Endothelial cell of umbilical vein (primary cell): ENCODE data around the gene COL8A1. TPM values are rescaled to one million over a fixed set of nuclear protein-coding genes. Genes with fewer than 3 reads are reported as not detected.

Experiments used
- BruUV-seq: library from RNA; stranded (reverse); fragments of 400-500 nt; replicated peaks from 2 replicates; lab custom pipeline; 2021; lab: Mats Ljungman, UMichigan
- CTCF ChIA-PET: fragments of 300-600, 350-600 bp; sonication (Branson Sonifier 250); formaldehyde crosslinking; loops from one replicate; lab custom pipeline; 2021; ENCODE audit warnings: antibody characterized with exemption, inconsistent platforms; lab: Charles Lee
- POLR2A ChIA-PET: fragments of 300-600, 350-600 bp; sonication (Branson Sonifier 250); formaldehyde crosslinking; loops from one replicate; lab custom pipeline; 2021; ENCODE audit warnings: antibody characterized with exemption, inconsistent platforms; lab: Charles Lee
- DNase-seq: peaks from one replicate; pipeline ENCODE4 v3.0.0-alpha.2; 2011; ENCODE audit warnings: low read depth, low spot score
- FAIRE-seq: peaks from 2 replicates; lab custom pipeline; 2011; peaks lifted over from hg19 to GRCh38; lab: Jason Lieb, UNC
- H2AFZ ChIP-seq: 2 replicates; pipeline ENCODE4 v1.6.0; 2012; ENCODE audit warnings: low read depth, low read length, control low read depth, inconsistent platforms
- H3K27ac ChIP-seq: 2 replicates; pipeline ENCODE4 v1.5.1; 2011; ENCODE audit warnings: low read depth, mild to moderate bottlenecking, control low read depth, low read length, moderate library complexity; ENCODE audit not compliant: insufficient read depth
- H3K27me3 ChIP-seq, 2 experiments: 2 replicates each; pipeline versions ENCODE4 v1.6.0 to v1.6.1; 2011; ENCODE audit warnings: low read length in 2 of 2, mixed read lengths in 1 of 2; ENCODE audit not compliant: control insufficient read depth in 2 of 2, insufficient read depth in 2 of 2
- H3K36me3 ChIP-seq, 2 experiments: 2 replicates in 1 of 2; 3 replicates in 1 of 2; pipeline ENCODE4 v1.5.1; 2011; ENCODE audit warnings: low read length in 2 of 2, mild to moderate bottlenecking in 1 of 2, moderate library complexity in 1 of 2; ENCODE audit not compliant: control insufficient read depth in 2 of 2, insufficient read depth in 2 of 2; ENCODE audit errors: extremely low read depth in 1 of 2
- H3K4me1 ChIP-seq: 3 replicates; pipeline ENCODE4 v1.5.1; 2011; ENCODE audit warnings: mild to moderate bottlenecking, low read length; ENCODE audit not compliant: control insufficient read depth, insufficient read depth; ENCODE audit errors: extremely low read depth
- H3K4me2 ChIP-seq: 2 replicates; pipeline ENCODE4 v1.6.1; 2011; ENCODE audit warnings: low read length, control low read depth, mixed read lengths; ENCODE audit not compliant: insufficient read depth
- H3K4me3 ChIP-seq, 3 experiments: fragments of 200-600 bp in 1 of 3; sonication (generic), shearing (Covaris generic) in 1 of 3; replicated peaks in 1 of 3; 2 replicates each; pipeline ENCODE4 v1.5.1; 2011 to 2016; ENCODE audit warnings: control low read depth in 3 of 3, low read length in 3 of 3, mild to moderate bottlenecking in 2 of 3, inconsistent platforms in 1 of 3, low read depth in 1 of 3, moderate library complexity in 1 of 3; ENCODE audit not compliant: insufficient read depth in 1 of 3
- H3K79me2 ChIP-seq: 2 replicates; pipeline ENCODE4 v1.6.0; 2012; ENCODE audit warnings: low read length, inconsistent platforms; ENCODE audit not compliant: control insufficient read depth, insufficient read depth
- H3K9ac ChIP-seq: replicated peaks from 2 replicates; pipeline ENCODE3; 2011; ENCODE audit warnings: low read length, control low read depth; ENCODE audit not compliant: insufficient read depth; ENCODE audit errors: extremely low read depth
- H3K9me1 ChIP-seq: replicated peaks from 3 replicates; pipeline ENCODE4 v1.6.0; 2011; ENCODE audit warnings: mild to moderate bottlenecking, low read length; ENCODE audit not compliant: control insufficient read depth, insufficient read depth; ENCODE audit errors: extremely low read depth
- H3K9me3 ChIP-seq: replicated peaks from 2 replicates; pipeline ENCODE4 v1.5.1; 2012; ENCODE audit warnings: low read length, inconsistent platforms; ENCODE audit not compliant: control insufficient read depth, insufficient read depth
- H4K20me1 ChIP-seq: replicated peaks from 2 replicates; pipeline ENCODE3; 2011; ENCODE audit warnings: mild to moderate bottlenecking, low read length; ENCODE audit not compliant: control insufficient read depth, insufficient read depth; ENCODE audit errors: extremely low read depth
- JUN ChIP-seq: IDR thresholded peaks from 2 replicates; pipeline ENCODE4 v1.6.1; 2011; ENCODE audit warnings: borderline replicate concordance, low read depth; ENCODE audit not compliant: insufficient read length, insufficient read depth
- MYC ChIP-seq: IDR thresholded peaks from one replicate; pipeline ENCODE4 v1.6.1; 2011; ENCODE audit warnings: mild to moderate bottlenecking, low read depth, low read length
- POLR2A ChIP-seq: IDR thresholded peaks from 2 replicates; pipeline ENCODE4 v1.6.1; 2012; ENCODE audit warnings: low read depth, mild to moderate bottlenecking, control low read depth, low read length
- POLR2AphosphoS5 ChIP-seq: IDR thresholded peaks from 2 replicates; pipeline ENCODE4 v1.6.1; 2012; ENCODE audit warnings: low read depth, mild to moderate bottlenecking, control low read depth, low read length, moderate library complexity; ENCODE audit not compliant: insufficient read depth
- dilution Hi-C: fragments of 300-500 bp; cut with MboI; formaldehyde crosslinking; loops from one replicate; pipeline ENCODE4 v1.15.0; 2019; ENCODE audit warnings: low sequenced_read_pairs; ENCODE audit not compliant: extremely low pct_ligation_motif_present
- intact Hi-C: fragments of 100-400 bp; cut with micrococcal nuclease; formaldehyde crosslinking; loops from one replicate; pipeline ENCODE4 v1.10.0; 2022
- polyA plus RNA-seq, 4 experiments: library from polyadenylated mRNA; depleted of rRNA in 3 of 4; stranded (reverse) in 3 of 4; unstranded in 1 of 4; fragments of >200 nt; gene quantifications; 2 replicates each; pipeline versions ENCODE4 v1.2.1 to v1.2.3, GENCODE V29; 2011 to 2012; ENCODE audit warnings: missing spikeins in 1 of 4
- total RNA-seq: library from RNA; stranded (reverse); gene quantifications from 2 replicates; pipeline ENCODE4 v1.2.3, GENCODE V29; 2021

The COL8A1 gene
- total and polyA plus RNA-seq, 2 donors (not counting 3 experiments of a cell fraction or from before 2014, with no cell fraction given): 358 to 634 TPM

GRCh38 chr3:99646107-99646435 lies 7.7 kb downstream of the COL8A1 start:
- FAIRE-seq (no peak), DNase-seq (no peak)
- peaks cover 0 to 10% of the 10 kb centered on the region in 2 experiments for H3K36me3 ChIP-seq
- H3K79me2 ChIP-seq: peaks cover 93% of the 10 kb centered on the region
- no peaks in the 10 kb centered on the region for H3K9me1 ChIP-seq
- intact Hi-C loops (no loop called here), dilution Hi-C loops (no loop called here)
- ChIA-PET CTCF (interaction anchor here (0.6 to 6.7 kb wide), 18 partner anchors 9 to 623 kb away, joined by 3 to 101 read pairs (median 10); partner anchors contain the start of gene COL8A1), POLR2A (no interaction called here)
- no peaks in the 10 kb centered on the region for H3K27me3 ChIP-seq
- H3K9me3 ChIP-seq: no peaks in the 10 kb centered on the region
- TF ChIP-seq MYC: no peak
- TF ChIP-seq POLR2AphosphoS5: peak; percentile 23
- H3K4me3 ChIP-seq: no peak overlapping the region
- peak overlapping the region; percentile 53 for H3K4me2 ChIP-seq
- no peaks in the 10 kb centered on the region for H4K20me1 ChIP-seq
- BruUV-seq: no TSS peak
- no peak overlapping the region for H2AFZ ChIP-seq
- peak overlapping the region; percentile 75 for H3K27ac ChIP-seq
- peak overlapping the region; percentile 74 for H3K9ac ChIP-seq
- peaks cover 97% of the 10 kb centered on the region for H3K4me1 ChIP-seq

- Histone ChIP-seq H3K36me3 (peaks cover 0 to 14% of the 10 kb centered on the region in 2 experiments), H2AFZ (no peak overlapping the region), H3K79me2 (peaks cover 92% of the 10 kb centered on the region), H3K27ac (peak overlapping the region; percentile 75), H3K9ac (peak overlapping the region; percentile 74), H3K4me3 (peak overlapping the region in 1 of 3 experiments; percentile 22), H3K9me1 (no peaks in the 10 kb centered on the region), H3K4me1 (peaks cover 97% of the 10 kb centered on the region), H3K27me3 (no peaks in the 10 kb centered on the region), H3K9me3 (no peaks in the 10 kb centered on the region), H4K20me1 (no peaks in the 10 kb centered on the region), H3K4me2 (peak overlapping the region; percentile 53)
- POLR2A ChIA-PET: interaction anchor here (0.9 to 1.7 kb wide), 3 partner anchors 9 to 13 kb away, joined by 3 to 5 read pairs (median 4); partner anchors contain the start of gene COL8A1
- TF ChIP-seq POLR2A: peak; percentile 14
- no peak for TF ChIP-seq POLR2AphosphoS5
- TF ChIP-seq JUN: peak; percentile 51
- intact Hi-C loops (loop anchor here (1.0 kb wide), 1 partner anchor 13 kb away; no protein-coding TSS in a partner anchor), dilution Hi-C loops (no loop called here)
- CTCF ChIA-PET: interaction anchor here (0.8 to 6.7 kb wide), 11 partner anchors 10 to 536 kb away, joined by 3 to 101 read pairs (median 8); partner anchors contain the start of gene COL8A1
- FAIRE-seq (no peak), DNase-seq (no peak)
- no TSS peak for BruUV-seq
These were observed 8.7 kb downstream of the COL8A1 start for GRCh38 chr3:99647081-99647480.
